Chondrocyte (in vitro differentiated cells): Measurements from ENCODE around the gene PCDHGA6. TPM values are rescaled to one million over a fixed set of nuclear protein-coding genes. Genes with fewer than 3 reads are reported as not detected.
"Not testable (repeated sequence)": the region's sequence is repeated elsewhere in the genome, so short reads cannot be mapped to it uniquely, and the experiment has no call there.

Source experiments
- DNase-seq: peaks from one replicate; pipeline ENCODE4 v3.0.0; 2021; ENCODE audit warnings: mixed read lengths, low spot score
- H3K27ac Mint-ChIP-seq: one replicate; pipeline ENCODE4 v1.8.0; 2021; ENCODE audit warnings: mild to moderate bottlenecking, moderate library complexity, mixed read lengths; ENCODE audit not compliant: unreplicated experiment
- H3K27me3 Mint-ChIP-seq: 2 replicates; pipeline ENCODE4 v1.8.0; 2021; ENCODE audit warnings: low read depth, mixed read lengths
- H3K36me3 Mint-ChIP-seq: 2 replicates; pipeline ENCODE4 v1.8.0; 2021; ENCODE audit warnings: low read depth, mixed read lengths
- H3K4me1 Mint-ChIP-seq: 2 replicates; pipeline ENCODE4 v1.8.0; 2021; ENCODE audit warnings: low read depth, mild to moderate bottlenecking, mixed read lengths
- H3K4me3 Mint-ChIP-seq: one replicate; pipeline ENCODE4 v1.8.0; 2021; ENCODE audit warnings: mild to moderate bottlenecking, moderate library complexity, mixed read lengths; ENCODE audit not compliant: unreplicated experiment
- H3K9me3 Mint-ChIP-seq: 2 replicates; pipeline ENCODE4 v1.8.0; 2021; ENCODE audit warnings: low read depth, mixed read lengths
- total RNA-seq: library from RNA; stranded (reverse); gene quantifications from 3 replicates; pipeline ENCODE4 v1.2.1, GENCODE V29; 2021
- TF ChIP-seq, protein P1 (sequence below): fragments of 200-600 bp; sonication (generic); IDR thresholded peaks from 2 replicates; pipeline ENCODE4 v1.5.0; 2021; ENCODE audit warnings: antibody characterized with exemption, mild to moderate bottlenecking, moderate library complexity

PCDHGA6 gene
- total RNA-seq, 1 donor from 2014 or later: 0.45 TPM

- no peak overlapping the region for H3K4me3 Mint-ChIP-seq
Observed at GRCh38 chr5:141345327-141345726, 28.4 kb upstream of the PCDHGA6 start.

DNA sequence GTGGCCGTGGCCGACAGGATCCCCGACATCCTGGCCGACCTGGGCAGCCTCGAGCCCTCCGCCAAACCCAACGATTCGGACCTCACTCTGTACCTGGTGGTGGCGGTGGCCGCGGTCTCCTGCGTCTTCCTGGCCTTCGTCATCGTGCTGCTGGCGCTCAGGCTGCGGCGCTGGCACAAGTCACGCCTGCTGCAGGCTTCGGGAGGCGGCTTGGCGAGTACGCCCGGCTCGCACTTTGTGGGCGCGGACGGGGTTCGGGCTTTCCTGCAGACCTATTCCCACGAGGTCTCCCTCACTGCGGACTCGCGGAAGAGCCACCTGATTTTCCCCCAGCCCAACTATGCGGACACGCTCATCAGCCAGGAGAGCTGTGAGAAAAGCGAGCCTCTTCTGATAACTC is 27.7 kb upstream of the PCDHGA6 start:
- H3K4me1 Mint-ChIP-seq, H3K27ac Mint-ChIP-seq, H3K4me3 Mint-ChIP-seq, H3K27me3 Mint-ChIP-seq, H3K36me3 Mint-ChIP-seq, DNase-seq: not testable (repeated sequence)
- H3K9me3 Mint-ChIP-seq: peaks cover 44% of the 10 kb centered on the region

More at GRCh38 chr5:141345327-141345726, 28.4 kb upstream of the PCDHGA6 start:
- peaks cover 4% of the 10 kb centered on the region for H3K36me3 Mint-ChIP-seq
- no peak for DNase-seq
- no peaks in the 10 kb centered on the region for H3K27me3 Mint-ChIP-seq
- H3K4me1 Mint-ChIP-seq: no peaks in the 10 kb centered on the region
- no peak overlapping the region for H3K27ac Mint-ChIP-seq
- TF ChIP-seq, protein P1, sequence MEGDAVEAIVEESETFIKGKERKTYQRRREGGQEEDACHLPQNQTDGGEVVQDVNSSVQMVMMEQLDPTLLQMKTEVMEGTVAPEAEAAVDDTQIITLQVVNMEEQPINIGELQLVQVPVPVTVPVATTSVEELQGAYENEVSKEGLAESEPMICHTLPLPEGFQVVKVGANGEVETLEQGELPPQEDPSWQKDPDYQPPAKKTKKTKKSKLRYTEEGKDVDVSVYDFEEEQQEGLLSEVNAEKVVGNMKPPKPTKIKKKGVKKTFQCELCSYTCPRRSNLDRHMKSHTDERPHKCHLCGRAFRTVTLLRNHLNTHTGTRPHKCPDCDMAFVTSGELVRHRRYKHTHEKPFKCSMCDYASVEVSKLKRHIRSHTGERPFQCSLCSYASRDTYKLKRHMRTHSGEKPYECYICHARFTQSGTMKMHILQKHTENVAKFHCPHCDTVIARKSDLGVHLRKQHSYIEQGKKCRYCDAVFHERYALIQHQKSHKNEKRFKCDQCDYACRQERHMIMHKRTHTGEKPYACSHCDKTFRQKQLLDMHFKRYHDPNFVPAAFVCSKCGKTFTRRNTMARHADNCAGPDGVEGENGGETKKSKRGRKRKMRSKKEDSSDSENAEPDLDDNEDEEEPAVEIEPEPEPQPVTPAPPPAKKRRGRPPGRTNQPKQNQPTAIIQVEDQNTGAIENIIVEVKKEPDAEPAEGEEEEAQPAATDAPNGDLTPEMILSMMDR: no peak
- H3K9me3 Mint-ChIP-seq: peaks cover 43% of the 10 kb centered on the region

- DNase-seq: no peak
- Mint-ChIP-seq H3K4me1 (no peaks in the 10 kb centered on the region), H3K36me3 (peaks cover 6% of the 10 kb centered on the region), H3K27me3 (no peaks in the 10 kb centered on the region), H3K27ac (no peak within 1 kb of the TSS), H3K4me3 (peak within 1 kb of the TSS; percentile 62), H3K9me3 (peaks cover 39% of the 10 kb centered on the region)
- TF ChIP-seq, protein P1: peak; percentile 62
Observed at GRCh38 chr5:141349917-141350619, 23.6 kb upstream of the PCDHGA6 start, which contains the start of gene PCDHGB1. PCDHGB1 (plus strand) TSS chr5:141350099; CDS start chr5:141350261, 162 bp downstream.

- DNase-seq: no peak
Observed at GRCh38 chr5:141351591-141351990, 22.1 kb upstream of the PCDHGA6 start.

GRCh38 chr5:141354900-141355469 is 18.7 kb upstream of the PCDHGA6 start, which contains the start of gene PCDHGA4:
PCDHGA4 (plus strand) TSS chr5:141355021; CDS start chr5:141355108, 87 bp downstream.
- H3K9me3 Mint-ChIP-seq: peaks cover 54% of the 10 kb centered on the region
- H3K27me3 Mint-ChIP-seq: no peaks in the 10 kb centered on the region
- no peak within 1 kb of the TSS for H3K27ac Mint-ChIP-seq
- H3K4me1 Mint-ChIP-seq: no peaks in the 10 kb centered on the region
- H3K4me3 Mint-ChIP-seq: no peak within 1 kb of the TSS
- H3K36me3 Mint-ChIP-seq: peaks cover 12% of the 10 kb centered on the region
- TF ChIP-seq, protein P1: peak; percentile 49
- DNase-seq: no peak

More at GRCh38 chr5:141351591-141351990, 22.1 kb upstream of the PCDHGA6 start:
- H3K4me1 Mint-ChIP-seq: no peaks in the 10 kb centered on the region
- peaks cover 45% of the 10 kb centered on the region for H3K9me3 Mint-ChIP-seq
- H3K4me3 Mint-ChIP-seq: no peak overlapping the region
- H3K27ac Mint-ChIP-seq: no peak overlapping the region
- peaks cover 9% of the 10 kb centered on the region for H3K36me3 Mint-ChIP-seq
- H3K27me3 Mint-ChIP-seq: no peaks in the 10 kb centered on the region
- TF ChIP-seq, protein P1: no peak
